ENCODE measurements around the gene RPS15.

DNA sequence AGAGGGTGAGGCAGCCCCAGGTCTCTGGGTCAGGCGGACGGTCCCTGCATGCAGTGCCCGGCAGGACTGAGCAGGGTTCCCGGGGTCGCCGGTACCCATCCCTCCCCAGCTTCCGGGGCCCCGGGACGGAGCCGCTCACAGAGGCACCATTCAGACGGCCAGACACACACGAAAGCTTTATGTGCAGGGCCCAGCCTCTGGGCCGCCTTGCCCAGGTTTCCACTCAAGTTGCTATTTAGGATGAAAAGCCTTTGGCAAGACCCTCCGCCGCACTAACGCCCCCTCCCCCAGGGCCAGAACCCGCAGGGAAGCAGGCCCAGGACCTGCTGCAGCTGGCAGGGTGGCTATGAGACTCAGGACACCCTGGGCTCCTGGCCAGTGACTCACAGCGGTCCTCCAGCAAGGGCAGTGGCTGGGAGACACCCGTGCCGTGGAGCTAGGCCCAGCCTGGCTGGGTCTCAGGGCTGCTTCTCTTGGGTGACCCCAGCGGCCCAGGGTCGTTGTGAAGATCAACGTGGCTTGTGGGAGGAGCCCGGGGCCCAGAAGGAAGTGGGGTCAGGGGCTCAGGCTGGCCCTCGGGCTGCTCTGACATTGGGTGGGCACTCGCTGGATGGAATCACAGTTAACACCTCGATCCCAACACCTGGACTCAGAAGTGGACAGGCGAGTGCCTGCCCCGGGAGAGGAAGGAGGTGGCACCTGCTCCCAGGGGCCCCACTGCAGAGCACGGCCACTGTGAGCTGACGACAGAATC, 36.0 kb downstream of the RPS15 start:
- TF ChIP-seq FOXP1 (IDR thresholded peaks at IDR 0.05) (no peak), FOXP1 (CRISPR knock-in tag; IDR thresholded peaks at IDR 0.05) (no peak), CBFB (CRISPR knock-in tag; IDR thresholded peaks at IDR 0.05) (no peak), ZNF274 (CRISPR knock-in tag; IDR thresholded peaks at IDR 0.05) (no peak)
